ENCODE data around the gene TNNT1.
"Not testable (repeated sequence)": the region's sequence is repeated elsewhere in the genome, so short reads cannot be mapped to it uniquely, and the experiment has no call there.

TNNT1 gene

GRCh38 chr19:55158848-55159749, 10.1 kb upstream of the TNNT1 start:
- Mint-ChIP-seq H3K27ac (no peak overlapping the region), H3K9me3 (no peaks in the 10 kb centered on the region), H3K4me1 (ENCODE audit: low read depth) (peaks cover 7% of the 10 kb centered on the region), H3K36me3 (ENCODE audit: low read depth) (no peaks in the 10 kb centered on the region), H3K4me3 (no peak overlapping the region), H3K27me3 (ENCODE audit: low read depth) (peaks cover 37% of the 10 kb centered on the region)

GRCh38 chr19:55158423-55158822, 9.4 kb upstream of the TNNT1 start:
- Mint-ChIP-seq H3K27me3 (ENCODE audit: low read depth) (peaks cover 37% of the 10 kb centered on the region), H3K27ac (no peak overlapping the region), H3K4me3 (no peak overlapping the region), H3K9me3 (peaks cover 4% of the 10 kb centered on the region), H3K4me1 (ENCODE audit: low read depth) (peaks cover 7% of the 10 kb centered on the region), H3K36me3 (ENCODE audit: low read depth) (no peaks in the 10 kb centered on the region)

GRCh38 chr19:55157064-55157908, 8.3 kb upstream of the TNNT1 start, which contains the start of gene TNNI3:
Gene TNNI3 (minus strand): TSS chr19:55157732. CDS start chr19:55157589, 143 bp downstream.
- H3K27ac Mint-ChIP-seq: no peak within 1 kb of the TSS
- H3K4me3 Mint-ChIP-seq: no peak within 1 kb of the TSS
- H3K9me3 Mint-ChIP-seq: peaks cover 4% of the 10 kb centered on the region
- H3K27me3 Mint-ChIP-seq (ENCODE audit: low read depth): peaks cover 33% of the 10 kb centered on the region
- H3K36me3 Mint-ChIP-seq (ENCODE audit: low read depth): no peaks in the 10 kb centered on the region
- peaks cover 8% of the 10 kb centered on the region for H3K4me1 Mint-ChIP-seq (ENCODE audit: low read depth)

- Mint-ChIP-seq H3K4me3 (no peak overlapping the region), H3K4me1 (ENCODE audit: low read depth) (peaks cover 13% of the 10 kb centered on the region), H3K27ac (no peak overlapping the region), H3K36me3 (ENCODE audit: low read depth) (no peaks in the 10 kb centered on the region), H3K27me3 (ENCODE audit: low read depth) (peaks cover 32% of the 10 kb centered on the region), H3K9me3 (peaks cover 10% of the 10 kb centered on the region)
Observed at GRCh38 chr19:55156202-55157063, 7.4 kb upstream of the TNNT1 start.

GRCh38 chr19:55155784-55156183, 6.8 kb upstream of the TNNT1 start:
- not testable (repeated sequence) for H3K36me3 Mint-ChIP-seq (ENCODE audit: low read depth); H3K4me3 Mint-ChIP-seq; H3K27ac Mint-ChIP-seq; H3K9me3 Mint-ChIP-seq
- Mint-ChIP-seq H3K4me1 (ENCODE audit: low read depth) (peaks cover 13% of the 10 kb centered on the region), H3K27me3 (ENCODE audit: low read depth) (peaks cover 32% of the 10 kb centered on the region)

- Mint-ChIP-seq H3K27ac (no peak overlapping the region), H3K27me3 (ENCODE audit: low read depth) (peaks cover 29% of the 10 kb centered on the region), H3K4me3 (no peak overlapping the region)
Observed at GRCh38 chr19:55153652-55154264, 4.8 kb upstream of the TNNT1 start.

GRCh38 chr19:55152017-55152416, 3.0 kb upstream of the TNNT1 start:
- peak overlapping the region; percentile 15 for H3K4me3 Mint-ChIP-seq
- peaks cover 33% of the 10 kb centered on the region for H3K27me3 Mint-ChIP-seq (ENCODE audit: low read depth)
- H3K36me3 Mint-ChIP-seq (ENCODE audit: low read depth): no peaks in the 10 kb centered on the region
- peak overlapping the region; percentile 70 for H3K27ac Mint-ChIP-seq
- H3K9me3 Mint-ChIP-seq: peaks cover 10% of the 10 kb centered on the region
- H3K4me1 Mint-ChIP-seq (ENCODE audit: low read depth): peaks cover 10% of the 10 kb centered on the region

More at GRCh38 chr19:55153652-55154264, 4.8 kb upstream of the TNNT1 start:
- peaks cover 10% of the 10 kb centered on the region for H3K9me3 Mint-ChIP-seq
- no peaks in the 10 kb centered on the region for H3K36me3 Mint-ChIP-seq (ENCODE audit: low read depth)
- H3K4me1 Mint-ChIP-seq (ENCODE audit: low read depth): peaks cover 10% of the 10 kb centered on the region

- Mint-ChIP-seq H3K27me3 (ENCODE audit: low read depth) (peaks cover 48% of the 10 kb centered on the region), H3K9me3 (peaks cover 6% of the 10 kb centered on the region), H3K36me3 (ENCODE audit: low read depth) (no peaks in the 10 kb centered on the region), H3K4me3 (no peak overlapping the region), H3K27ac (no peak overlapping the region), H3K4me1 (ENCODE audit: low read depth) (peaks cover 8% of the 10 kb centered on the region)
Observed at GRCh38 chr19:55147545-55148251, 1.3 kb downstream of the TNNT1 start.

- Mint-ChIP-seq H3K27me3 (ENCODE audit: low read depth) (peaks cover 48% of the 10 kb centered on the region), H3K4me3 (no peak overlapping the region), H3K27ac (no peak overlapping the region), H3K9me3 (peaks cover under 1% of the 10 kb centered on the region), H3K4me1 (ENCODE audit: low read depth) (peaks cover 2% of the 10 kb centered on the region), H3K36me3 (ENCODE audit: low read depth) (no peaks in the 10 kb centered on the region)
Observed at GRCh38 chr19:55146705-55147273, 2.2 kb downstream of the TNNT1 start.

GRCh38 chr19:55146078-55146704, 2.8 kb downstream of the TNNT1 start:
- Mint-ChIP-seq H3K27ac (no peak overlapping the region), H3K4me1 (ENCODE audit: low read depth) (peaks cover 2% of the 10 kb centered on the region), H3K4me3 (no peak overlapping the region), H3K9me3 (no peaks in the 10 kb centered on the region), H3K27me3 (ENCODE audit: low read depth) (peaks cover 50% of the 10 kb centered on the region), H3K36me3 (ENCODE audit: low read depth) (no peaks in the 10 kb centered on the region)

GRCh38 chr19:55145232-55145631, 3.8 kb downstream of the TNNT1 start:
- H3K4me1 Mint-ChIP-seq (ENCODE audit: low read depth): peaks cover 4% of the 10 kb centered on the region
- H3K4me3 Mint-ChIP-seq: no peak overlapping the region
- no peak overlapping the region for H3K27ac Mint-ChIP-seq
- peaks cover 50% of the 10 kb centered on the region for H3K27me3 Mint-ChIP-seq (ENCODE audit: low read depth)
- no peaks in the 10 kb centered on the region for H3K9me3 Mint-ChIP-seq
- no peaks in the 10 kb centered on the region for H3K36me3 Mint-ChIP-seq (ENCODE audit: low read depth)

GRCh38 chr19:55141696-55142095, 7.3 kb downstream of the TNNT1 start:
- H3K4me1 Mint-ChIP-seq (ENCODE audit: low read depth): peaks cover 4% of the 10 kb centered on the region
- no peaks in the 10 kb centered on the region for H3K9me3 Mint-ChIP-seq
- H3K27me3 Mint-ChIP-seq (ENCODE audit: low read depth): peaks cover 28% of the 10 kb centered on the region
- no peaks in the 10 kb centered on the region for H3K36me3 Mint-ChIP-seq (ENCODE audit: low read depth)
- H3K4me3 Mint-ChIP-seq: no peak overlapping the region
- H3K27ac Mint-ChIP-seq: no peak overlapping the region

GRCh38 chr19:55137915-55138314, 11.1 kb downstream of the TNNT1 start:
- H3K27me3 Mint-ChIP-seq (ENCODE audit: low read depth): peaks cover 12% of the 10 kb centered on the region
- H3K9me3 Mint-ChIP-seq: no peaks in the 10 kb centered on the region
- no peak overlapping the region for H3K27ac Mint-ChIP-seq
- H3K4me3 Mint-ChIP-seq: no peak overlapping the region
- H3K36me3 Mint-ChIP-seq (ENCODE audit: low read depth): no peaks in the 10 kb centered on the region
- peaks cover 3% of the 10 kb centered on the region for H3K4me1 Mint-ChIP-seq (ENCODE audit: low read depth)

Measured in T-helper 1 cell treated with Interleukin-12 subunit alpha and Interleukin-12 subunit beta and Interleukin-4 antibody, amounts not matched to agents 30 μg/mL and 1 μg/mL, for 36 hours (primary cell).